C4-2B (cell line): ENCODE data around the gene OSBPL3.
"Not testable (repeated sequence)": the region's sequence is repeated elsewhere in the genome, so short reads cannot be mapped to it uniquely, and the experiment has no call there.

Source experiments
- H3K27ac ChIP-seq: fragments of 450-650 bp; 2 replicates; pipeline ENCODE4 v1.5.1; 2017
- CTCF ChIP-seq: fragments of 450-650 bp; conservative IDR thresholded peaks from 2 replicates; pipeline ENCODE4 v1.5.1; 2017; ENCODE audit warnings: mild to moderate bottlenecking
- ZFX ChIP-seq: fragments of 450-650 bp; IDR thresholded peaks from 2 replicates; pipeline ENCODE4 v1.6.1; 2017

OSBPL3 gene

DNA sequence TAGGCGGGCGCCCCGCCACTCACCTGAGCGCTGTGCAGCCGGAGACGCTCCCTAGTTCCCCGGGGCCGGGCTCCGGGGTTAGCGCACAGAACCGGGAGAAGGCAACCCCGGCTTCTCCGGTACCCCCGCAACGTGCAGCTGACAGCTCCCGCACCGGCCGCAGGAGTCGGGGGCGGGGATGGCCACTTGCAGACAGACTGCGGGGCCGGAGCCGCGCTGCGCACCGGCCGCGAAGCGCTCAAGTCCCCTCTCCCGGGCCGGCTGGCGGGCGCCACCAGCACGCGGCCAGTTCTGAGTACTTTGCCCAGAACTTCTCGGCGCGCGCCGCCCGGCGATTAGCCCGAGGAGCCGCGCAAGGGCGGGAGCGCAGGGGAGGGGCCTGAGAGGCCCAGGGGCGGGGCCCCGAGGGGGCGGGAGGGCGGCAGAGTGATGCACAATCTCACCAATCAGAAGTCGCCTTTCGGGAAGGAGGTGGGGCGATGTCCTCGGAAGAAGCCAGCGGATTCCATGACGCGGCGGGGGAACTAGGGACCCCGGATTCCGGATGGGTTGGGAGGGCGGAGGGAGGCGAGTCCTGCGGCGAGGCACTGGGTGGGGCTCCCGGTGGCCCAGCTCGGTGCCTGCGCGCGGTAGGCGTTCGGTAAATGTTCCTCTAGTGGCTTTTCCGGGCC, at the start of gene OSBPL3:
Gene OSBPL3, minus strand, starts transcription at position 316 of the 671 bp plus-strand sequence. CDS start 87,706 bp downstream, outside the sequence.
- peak within 1 kb of the TSS; percentile 61 for H3K27ac ChIP-seq
- TF ChIP-seq ZFX (no peak), CTCF (peak; percentile 23)

DNA sequence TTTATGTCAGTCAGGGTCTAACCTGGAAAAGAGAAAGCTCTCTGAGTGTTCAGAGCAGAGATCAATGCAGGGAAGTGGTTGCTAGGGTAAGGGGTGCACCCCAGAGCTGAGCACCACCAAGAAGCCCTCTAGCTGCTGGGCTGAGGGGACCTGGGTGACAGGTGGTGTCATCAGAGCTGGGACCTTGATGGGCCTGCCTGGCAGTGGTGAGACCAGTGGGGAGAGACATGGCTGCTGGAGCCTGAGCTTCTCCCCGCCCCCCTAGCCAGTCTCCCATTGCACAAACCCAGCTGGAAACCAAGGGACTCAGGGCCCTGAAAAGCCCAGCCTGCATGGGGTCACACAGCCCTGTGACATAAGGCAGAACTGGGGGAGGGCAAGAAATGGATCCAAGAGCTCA, 49.1 kb upstream of the OSBPL3 start:
- no peak overlapping the region for H3K27ac ChIP-seq

DNA sequence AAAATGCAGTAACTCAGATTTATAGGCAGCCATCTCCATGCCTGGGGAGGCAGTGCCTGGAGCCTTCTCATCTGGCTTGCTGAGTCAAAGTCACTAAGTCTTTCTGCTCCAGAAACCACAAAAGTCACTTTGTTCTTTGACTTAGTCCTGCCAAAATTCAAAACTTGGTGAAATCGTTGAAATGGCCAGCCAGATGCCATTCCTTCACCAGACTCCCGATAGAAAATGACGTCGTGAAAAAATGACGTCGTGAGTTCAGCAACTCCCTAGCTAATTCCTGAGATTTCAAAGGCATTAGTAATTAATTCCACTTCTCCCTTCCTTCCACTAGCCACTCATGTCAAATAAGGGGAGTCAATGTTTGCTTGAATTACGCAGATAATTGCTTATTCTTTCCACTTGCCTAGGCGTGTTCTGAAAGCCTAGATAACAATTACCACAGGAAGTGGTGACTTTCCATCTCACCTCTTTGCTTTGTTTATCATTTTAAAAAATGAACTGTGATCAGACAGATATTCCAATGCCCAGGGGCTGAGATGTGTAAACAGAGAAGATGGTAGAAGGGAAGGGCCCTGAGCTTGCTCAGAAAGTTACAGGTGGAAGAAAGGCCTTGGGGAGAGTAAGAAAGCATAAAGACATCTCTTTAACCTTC, 48.5 kb upstream of the OSBPL3 start:
- no peak for TF ChIP-seq ZFX
- no peak for TF ChIP-seq CTCF
- H3K27ac ChIP-seq, result no peak overlapping the region

More for the DNA sequence above, 49.1 kb upstream of the OSBPL3 start:
- no peak for TF ChIP-seq CTCF
- no peak for TF ChIP-seq ZFX

DNA sequence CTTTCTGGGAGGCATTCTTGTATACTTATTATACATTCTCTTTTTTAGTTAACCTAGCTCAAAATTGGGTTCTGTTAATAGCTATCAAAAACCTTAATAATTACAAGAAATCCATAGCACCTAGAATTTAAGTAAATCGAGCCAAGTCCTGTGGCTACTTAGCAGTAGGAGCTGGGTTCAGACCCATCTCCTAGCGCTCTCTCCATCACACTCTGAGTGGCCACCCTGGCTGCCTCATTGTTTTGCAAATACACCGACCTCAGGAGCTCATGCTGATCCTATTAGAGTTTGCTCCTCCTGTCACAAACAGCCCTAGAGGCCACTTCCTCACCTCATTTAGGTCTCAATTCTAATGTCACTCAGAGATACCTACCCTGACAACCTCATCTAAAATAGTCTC, 46.2 kb upstream of the OSBPL3 start:
- TF ChIP-seq ZFX (no peak), CTCF (no peak)
- H3K27ac ChIP-seq, result no peak overlapping the region

GRCh38 chr7:25025218-25025671, 45.3 kb upstream of the OSBPL3 start:
- H3K27ac ChIP-seq, result no peak overlapping the region
- TF ChIP-seq CTCF (no peak), ZFX (no peak)

DNA sequence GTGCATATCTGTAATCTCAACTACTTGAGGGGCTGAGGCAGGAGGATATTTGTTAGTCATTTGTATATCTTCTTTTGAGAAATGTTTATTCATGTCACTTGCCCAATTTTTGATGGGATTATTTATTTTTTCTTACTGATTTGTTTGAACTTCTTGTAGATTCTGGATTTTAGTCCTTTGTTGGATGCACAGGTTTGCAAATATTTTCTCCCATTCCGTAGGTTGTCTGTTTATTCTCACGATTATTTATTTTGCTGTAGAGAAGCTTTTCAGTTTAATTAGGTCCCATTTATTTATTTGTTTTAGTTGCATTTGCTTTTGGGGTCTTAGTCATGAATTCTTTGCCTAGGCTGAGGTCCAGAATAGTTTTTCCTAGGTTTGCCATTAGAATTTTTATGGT, 44.1 kb upstream of the OSBPL3 start:
- no peak overlapping the region for H3K27ac ChIP-seq
- TF ChIP-seq ZFX (no peak), CTCF (no peak)

GRCh38 chr7:25017671-25018070, 37.7 kb upstream of the OSBPL3 start:
- not testable (repeated sequence) for H3K27ac ChIP-seq

- no peak overlapping the region for H3K27ac ChIP-seq
- no peak for TF ChIP-seq CTCF
- TF ChIP-seq ZFX, result no peak
Measured at GRCh38 chr7:25014756-25015155, 34.8 kb upstream of the OSBPL3 start.

DNA sequence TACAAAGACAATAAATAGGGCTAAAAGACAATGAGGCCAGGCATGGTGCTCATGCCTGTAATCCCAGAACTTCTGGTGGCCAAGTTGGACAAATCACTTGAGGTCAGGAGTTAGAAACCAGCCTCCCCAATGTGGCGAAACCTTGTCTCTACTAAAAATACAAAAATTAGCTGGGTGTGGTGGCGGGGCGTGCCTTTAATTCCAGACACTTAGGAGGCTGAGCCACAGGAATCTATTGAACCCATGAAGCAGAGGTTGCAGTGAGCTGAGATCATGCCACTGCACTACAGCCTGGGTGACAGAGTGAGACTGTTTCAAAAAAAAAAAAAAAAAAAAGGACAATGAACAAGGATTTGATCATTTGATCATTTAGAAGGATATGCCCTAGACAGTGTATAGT, 32.7 kb upstream of the OSBPL3 start:
- H3K27ac ChIP-seq, result not testable (repeated sequence)
